Keratinocyte (primary cell): Measurements from ENCODE around the gene STRIT1. TPM values are rescaled to one million over a fixed set of nuclear protein-coding genes. Genes with fewer than 3 reads are reported as not detected.

ENCODE experiments used
- DNase-seq: peaks from one replicate; pipeline ENCODE4 v3.0.0-alpha.2; 2011; ENCODE audit warnings: low read depth, missing footprints, low spot score
- FAIRE-seq: peaks from 2 replicates; lab custom pipeline; 2011; peaks lifted over from hg19 to GRCh38; lab: Jason Lieb, UNC
- H2AFZ ChIP-seq: 2 replicates; pipeline ENCODE4 v1.6.0; 2012; ENCODE audit warnings: low read length, control low read depth, inconsistent platforms; ENCODE audit not compliant: control insufficient read depth
- H3K27ac ChIP-seq: 2 replicates; pipeline ENCODE4 v1.5.1; 2011; ENCODE audit warnings: low read length; ENCODE audit not compliant: control insufficient read depth, insufficient read depth
- H3K27me3 ChIP-seq: 3 replicates; pipeline ENCODE4 v1.6.0; 2011; ENCODE audit warnings: low read length; ENCODE audit not compliant: control insufficient read depth, insufficient read depth; ENCODE audit errors: extremely low read depth
- H3K36me3 ChIP-seq, 2 experiments: 2 replicates in 1 of 2; 3 replicates in 1 of 2; pipeline ENCODE4 v1.5.1; 2011; ENCODE audit warnings: low read length in 2 of 2, mild to moderate bottlenecking in 1 of 2; ENCODE audit not compliant: control insufficient read depth in 2 of 2, insufficient read depth in 2 of 2; ENCODE audit errors: extremely low read depth in 1 of 2
- H3K4me1 ChIP-seq: 3 replicates; pipeline ENCODE4 v1.5.1; 2011; ENCODE audit warnings: low read length; ENCODE audit not compliant: control insufficient read depth, insufficient read depth; ENCODE audit errors: extremely low read depth
- H3K4me2 ChIP-seq: 3 replicates; pipeline ENCODE4 v1.6.0; 2011; ENCODE audit warnings: low read depth, low read length; ENCODE audit not compliant: control insufficient read depth, insufficient read depth; ENCODE audit errors: extremely low read depth
- H3K4me3 ChIP-seq, 3 experiments: fragments of 200-600 bp in 1 of 3; sonication (generic) in 1 of 3; 2 replicates in 2 of 3; 3 replicates in 1 of 3; pipeline ENCODE4 v1.5.1; 2011 to 2016; ENCODE audit warnings: low read length in 3 of 3, mild to moderate bottlenecking in 3 of 3, control low read depth in 2 of 3, inconsistent platforms in 1 of 3, low read depth in 1 of 3, mixed read lengths in 1 of 3, mixed run types in 1 of 3, moderate library complexity in 1 of 3; ENCODE audit not compliant: control insufficient read depth in 2 of 3, insufficient read depth in 2 of 3; ENCODE audit errors: extremely low read depth in 1 of 3
- H3K79me2 ChIP-seq: 2 replicates; pipeline ENCODE4 v1.6.0; 2012; ENCODE audit warnings: low read length; ENCODE audit not compliant: control insufficient read depth, insufficient read depth
- H3K9ac ChIP-seq: 3 replicates; pipeline ENCODE4 v1.6.0; 2011; ENCODE audit warnings: low read length; ENCODE audit not compliant: control insufficient read depth, insufficient read depth; ENCODE audit errors: extremely low read depth
- H3K9me1 ChIP-seq: 3 replicates; pipeline ENCODE4 v1.6.0; 2011; ENCODE audit warnings: low read length; ENCODE audit not compliant: control insufficient read depth, insufficient read depth; ENCODE audit errors: extremely low read depth
- H3K9me3 ChIP-seq: 2 replicates; pipeline ENCODE4 v1.5.1; 2012; ENCODE audit warnings: low read depth, low read length; ENCODE audit not compliant: control insufficient read depth
- H4K20me1 ChIP-seq: 3 replicates; pipeline ENCODE4 v1.6.0; 2011; ENCODE audit warnings: low read length; ENCODE audit not compliant: control insufficient read depth, insufficient read depth; ENCODE audit errors: extremely low read depth
- CTCF ChIP-seq, 3 experiments: IDR thresholded peaks in 1 of 3; conservative IDR thresholded peaks in 1 of 3; optimal IDR thresholded peaks in 1 of 3; 2 replicates in 2 of 3; 3 replicates in 1 of 3; pipeline versions ENCODE3 to v1.5.1; 2011; ENCODE audit warnings: low read length in 3 of 3, mild to moderate bottlenecking in 3 of 3, moderate library complexity in 2 of 3, control low read depth in 1 of 3, inconsistent platforms in 1 of 3; ENCODE audit not compliant: insufficient read depth in 2 of 3; ENCODE audit errors: extremely low read depth in 1 of 3
- EZH2 ChIP-seq: IDR thresholded peaks from one replicate; pipeline ENCODE4 v1.6.1; 2012; ENCODE audit warnings: inconsistent platforms, mild to moderate bottlenecking, low read length, moderate library complexity
- dilution Hi-C: fragments of 300-500 bp; cut with MboI; formaldehyde crosslinking; loops from one replicate; pipeline ENCODE4 v1.7.0; 2020; ENCODE audit warnings: low sequenced_read_pairs; ENCODE audit not compliant: extremely low pct_ligation_motif_present
- polyA plus RNA-seq, 5 experiments: library from polyadenylated mRNA; depleted of rRNA in 3 of 5; stranded (reverse) in 3 of 5; stranded (forward) in 1 of 5; unstranded in 1 of 5; fragments of >200 nt; gene quantifications; 1 replicate in 1 of 5; 2 replicates in 3 of 5; 3 replicates in 1 of 5; pipeline versions ENCODE4 v1.2.1 to v1.2.3, GENCODE V29; 2011 to 2012; ENCODE audit warnings: missing spikeins in 2 of 5, low read depth in 1 of 5, low replicate concordance in 1 of 5

Gene STRIT1
- polyA plus RNA-seq, 1 donor (not counting 4 experiments of a cell fraction or from before 2014, with no cell fraction given) = not detected

- Histone ChIP-seq H3K27ac (no peak overlapping the region), H3K4me1 (no peaks in the 10 kb centered on the region), H3K4me2 (no peak overlapping the region), H3K9me3 (no peaks in the 10 kb centered on the region), H4K20me1 (no peaks in the 10 kb centered on the region), H2AFZ (no peak overlapping the region), H3K27me3 (no peaks in the 10 kb centered on the region), H3K4me3 (no peak overlapping the region), H3K9me1 (no peaks in the 10 kb centered on the region), H3K9ac (no peak overlapping the region), H3K36me3 (no peaks in the 10 kb centered on the region), H3K79me2 (no peaks in the 10 kb centered on the region)
- FAIRE-seq (no peak), DNase-seq (no peak)
- TF ChIP-seq CTCF (optimal IDR thresholded peaks at IDR 0.05 in 1 of 3, IDR thresholded peaks at IDR 0.05 in 1 of 3, conservative IDR thresholded peaks at IDR 0.05 in 1 of 3; ENCODE audit: extremely low read depth in 1 of 3, insufficient read depth in 2 of 3, low read length in 3 of 3) = no peak
- no peak for TF ChIP-seq EZH2
- dilution Hi-C loops = no loop called here
Observed at GRCh38 chr3:155321418-155321817, 27.9 kb upstream of the STRIT1 start.

DNA sequence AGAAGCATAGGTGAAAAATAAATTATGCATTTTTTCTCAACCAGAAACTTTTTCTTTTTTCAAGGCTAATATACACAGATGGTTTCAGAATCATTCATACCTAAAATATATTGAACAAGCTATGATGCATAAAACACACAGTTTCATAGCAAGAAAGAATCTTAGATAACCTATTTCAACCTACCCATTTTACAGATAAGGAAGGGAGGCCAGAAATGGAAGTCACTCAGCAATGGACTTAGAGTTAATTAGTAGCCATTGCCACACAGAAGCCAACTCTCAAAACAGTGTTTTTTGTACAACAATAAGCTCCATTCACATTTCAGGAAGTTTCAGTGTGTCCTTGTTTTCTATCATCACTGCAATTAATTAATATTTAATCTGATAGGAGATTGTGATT, 27.5 kb upstream of the STRIT1 start:
- Histone ChIP-seq H3K4me2 (no peak overlapping the region), H3K4me3 (no peak overlapping the region), H3K4me1 (no peaks in the 10 kb centered on the region), H3K9ac (no peak overlapping the region), H3K36me3 (no peaks in the 10 kb centered on the region), H3K9me3 (no peaks in the 10 kb centered on the region), H3K9me1 (no peaks in the 10 kb centered on the region), H2AFZ (no peak overlapping the region), H3K79me2 (no peaks in the 10 kb centered on the region), H3K27me3 (no peaks in the 10 kb centered on the region), H3K27ac (no peak overlapping the region), H4K20me1 (no peaks in the 10 kb centered on the region)
- DNase-seq (no peak), FAIRE-seq (no peak)
- TF ChIP-seq CTCF (optimal IDR thresholded peaks at IDR 0.05 in 1 of 3, IDR thresholded peaks at IDR 0.05 in 1 of 3, conservative IDR thresholded peaks at IDR 0.05 in 1 of 3; ENCODE audit: extremely low read depth in 1 of 3, insufficient read depth in 2 of 3, low read length in 3 of 3) = no peak
- TF ChIP-seq EZH2 = no peak
- dilution Hi-C loops = no loop called here
